Measurements from ENCODE around the gene SMG6.

Gene SMG6

GRCh38 chr17:2197271-2197670, 106.3 kb downstream of the SMG6 start:
- ChIA-PET CTCF (no interaction called here), POLR2A (no interaction called here)
- TF ChIP-seq ZBTB26 (tag by site-specific recombination; optimal IDR thresholded peaks at IDR 0.05) = no peak
- TF ChIP-seq ZEB2 (tag by site-specific recombination; IDR thresholded peaks at IDR 0.05) = 0 out of 2 replicates have a peak, but pooled peaks have one; percentile 51
- no peak for TF ChIP-seq OVOL3 (tag by site-specific recombination; IDR thresholded peaks at IDR 0.05)
- TF ChIP-seq ZNF560 (tag by site-specific recombination; IDR thresholded peaks at IDR 0.05; ENCODE audit: borderline replicate concordance) = no peak
- no peak for TF ChIP-seq ZFP69B (tag by site-specific recombination; IDR thresholded peaks at IDR 0.05)
- TF ChIP-seq PATZ1 (tag by site-specific recombination; IDR thresholded peaks at IDR 0.05) = 0 out of 2 replicates have a peak, but pooled peaks have one; percentile 16
- TF ChIP-seq GLIS1 (tag by site-specific recombination; IDR thresholded peaks at IDR 0.05) = peak; percentile 99
- no peak for TF ChIP-seq ZNF580 (tag by site-specific recombination; IDR thresholded peaks at IDR 0.05)
- peak; percentile 74 for TF ChIP-seq ZFHX2 (tag by site-specific recombination; conservative IDR thresholded peaks at IDR 0.05)
- TF ChIP-seq PRDM1 (tag by site-specific recombination; IDR thresholded peaks at IDR 0.05) = no peak
- no peak for TF ChIP-seq ZNF837 (tag by site-specific recombination; IDR thresholded peaks at IDR 0.05)
- no peak for TF ChIP-seq GLI4 (tag by site-specific recombination; IDR thresholded peaks at IDR 0.05)
- no peak for TF ChIP-seq ZBTB20 (tag by site-specific recombination; IDR thresholded peaks at IDR 0.05)
- TF ChIP-seq OSR2 (tag by site-specific recombination; IDR thresholded peaks at IDR 0.05) = peak; percentile 91
- no peak for TF ChIP-seq ZNF404 (tag by site-specific recombination; IDR thresholded peaks at IDR 0.05)
- TF ChIP-seq SP7 (tag by site-specific recombination; IDR thresholded peaks at IDR 0.05) = peak; percentile 64
- TF ChIP-seq YY2 (tag by site-specific recombination; IDR thresholded peaks at IDR 0.05) = no peak
- peak; percentile 85 for TF ChIP-seq WT1 (tag by site-specific recombination; IDR thresholded peaks at IDR 0.05)
- peak; percentile 42; the same call in 1 of the 2 replicates for TF ChIP-seq EGR2 (tag by site-specific recombination; IDR thresholded peaks at IDR 0.05; ENCODE audit: low read depth)

GRCh38 chr17:2195729-2196128, 107.9 kb downstream of the SMG6 start:
- H3K4me3 ChIP-seq (ENCODE audit: low read depth, low read length) = no peak overlapping the region
- POLR2A ChIA-PET = no interaction called here
- no peaks in the 10 kb centered on the region for H3K9me3 ChIP-seq (ENCODE audit: control insufficient read depth, insufficient read depth, low read depth, low read length)
- H3K36me3 ChIP-seq (ENCODE audit: control insufficient read depth in 2 of 2, insufficient read depth in 1 of 2, low read length in 2 of 2) = peaks cover 7 to 23% of the 10 kb centered on the region in 2 experiments; a peak in 2 of 3 replicates
- H3K4me1 ChIP-seq (ENCODE audit: control insufficient read depth, insufficient read depth, low read length) = peaks cover 18% of the 10 kb centered on the region
- no peak overlapping the region for H3K27ac ChIP-seq (ENCODE audit: extremely low read depth, low read depth, low read length)
- CTCF ChIA-PET = interaction anchor here (0.6 to 2.4 kb wide), 4 partner anchors 13 to 511 kb away, joined by 3 to 6 read pairs (median 3); no protein-coding TSS in a partner anchor
- TF ChIP-seq ZNF174 (tag by site-specific recombination; IDR thresholded peaks at IDR 0.05) (no peak), EGR2 (tag by site-specific recombination; IDR thresholded peaks at IDR 0.05; ENCODE audit: low read depth) (peak; percentile 68), ZNF433 (tag by site-specific recombination; IDR thresholded peaks at IDR 0.05; ENCODE audit: low read depth) (no peak), ZNF121 (tag by site-specific recombination; IDR thresholded peaks at IDR 0.05) (no peak), ZNF747 (tag by site-specific recombination; IDR thresholded peaks at IDR 0.05) (no peak), TSHZ1 (tag by site-specific recombination; IDR thresholded peaks at IDR 0.05; ENCODE audit: borderline replicate concordance) (no peak), ZFP3 (tag by site-specific recombination; IDR thresholded peaks at IDR 0.05; ENCODE audit: low read depth) (no peak), ZNF596 (tag by site-specific recombination; IDR thresholded peaks at IDR 0.05) (no peak), ZFHX2 (tag by site-specific recombination; conservative IDR thresholded peaks at IDR 0.05) (peak; percentile 77), ZSCAN5A (tag by site-specific recombination; IDR thresholded peaks at IDR 0.05) (no peak), ZNF133 (tag by site-specific recombination; IDR thresholded peaks at IDR 0.05) (no peak), ZBTB1 (tag by site-specific recombination; IDR thresholded peaks at IDR 0.05) (no peak)

More at GRCh38 chr17:2197271-2197670, 106.3 kb downstream of the SMG6 start:
- Histone ChIP-seq H3K4me3 (ENCODE audit: low read depth, low read length) (no peak overlapping the region), H3K4me1 (ENCODE audit: control insufficient read depth, insufficient read depth, low read length) (peaks cover 18% of the 10 kb centered on the region), H3K27ac (ENCODE audit: extremely low read depth, low read depth, low read length) (no peak overlapping the region), H3K36me3 (ENCODE audit: control insufficient read depth in 2 of 2, insufficient read depth in 1 of 2, low read length in 2 of 2) (peaks cover 8 to 14% of the 10 kb centered on the region in 2 experiments; a peak in 2 of 3 replicates), H3K9me3 (ENCODE audit: control insufficient read depth, insufficient read depth, low read depth, low read length) (no peaks in the 10 kb centered on the region)
